ENCODE measurements around the gene IGFBPL1. TPM values are rescaled to one million over a fixed set of nuclear protein-coding genes. Genes with fewer than 3 reads are reported as not detected.

The IGFBPL1 gene
- total RNA-seq, 2 experiments from 2014 or later = not detected

DNA sequence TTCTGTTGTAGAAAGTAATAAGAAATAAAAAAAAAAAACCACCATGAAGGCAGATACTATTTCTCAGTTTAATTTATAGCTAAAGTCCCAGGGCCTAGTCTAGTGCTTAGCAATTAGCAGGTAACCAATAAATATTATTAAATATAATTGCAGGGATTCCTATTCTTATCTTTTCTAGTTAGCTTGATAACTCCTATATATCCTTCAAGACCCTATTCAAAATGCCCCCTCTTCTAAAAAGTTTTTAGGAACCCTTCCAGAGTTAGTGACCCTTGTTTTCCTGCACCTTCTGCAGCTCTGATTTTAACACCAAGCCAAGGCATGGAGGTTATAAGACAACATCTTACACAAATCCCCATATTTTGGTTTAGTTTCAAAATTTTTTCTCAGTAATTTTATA, 56.4 kb downstream of the IGFBPL1 start:
- Mint-ChIP-seq H3K27me3 (peaks cover 4% of the 10 kb centered on the region), H3K36me3 (no peaks in the 10 kb centered on the region), H3K9me3 (no peaks in the 10 kb centered on the region), H3K4me3 (no peak overlapping the region), H3K27ac (no peak overlapping the region), H3K4me1 (ENCODE audit: low read depth) (no peaks in the 10 kb centered on the region)
- DNase-seq = no peak
- CTCF ChIA-PET = no interaction called here
- intact Hi-C loops (cut with micrococcal nuclease) = loop anchor here (10.0 kb wide), 2 partner anchors 283 to 453 kb away; no protein-coding TSS in a partner anchor
- POLR2A ChIA-PET = no interaction called here

DNA sequence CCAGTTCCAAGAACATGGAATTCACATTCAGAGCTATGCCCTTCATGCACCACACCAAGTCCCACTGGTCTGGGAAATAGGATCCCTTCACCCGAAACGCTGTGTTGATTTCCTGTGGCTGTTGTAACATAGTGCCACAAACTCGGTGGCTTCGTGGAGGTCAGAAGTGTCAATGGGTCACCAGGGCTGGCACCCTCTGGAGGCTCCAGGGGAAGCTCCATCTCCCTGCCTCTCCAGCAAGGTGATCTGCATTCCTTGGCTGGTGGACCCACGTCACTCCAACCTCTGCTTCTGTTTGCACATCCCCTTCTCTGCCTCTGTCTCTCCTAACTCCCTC, 60.7 kb downstream of the IGFBPL1 start:
- no peak for DNase-seq
- ChIA-PET POLR2A (no interaction called here), CTCF (interaction anchor here (0.7 to 1.4 kb wide), 3 partner anchors 10 to 450 kb away, joined by 3 to 6 read pairs (median 3); no protein-coding TSS in a partner anchor)
- Mint-ChIP-seq H3K4me3 (no peak overlapping the region), H3K27ac (no peak overlapping the region), H3K4me1 (ENCODE audit: low read depth) (no peaks in the 10 kb centered on the region), H3K9me3 (no peaks in the 10 kb centered on the region), H3K36me3 (no peaks in the 10 kb centered on the region), H3K27me3 (no peaks in the 10 kb centered on the region)
- intact Hi-C loops (cut with micrococcal nuclease) = loop anchor here (10.0 kb wide), 2 partner anchors 279 to 449 kb away; no protein-coding TSS in a partner anchor

GRCh38 chr9:38362852-38363588, 61.2 kb downstream of the IGFBPL1 start:
- CTCF ChIA-PET = interaction anchor here (0.7 to 1.4 kb wide), 3 partner anchors 9 to 449 kb away, joined by 3 to 6 read pairs (median 3); no protein-coding TSS in a partner anchor
- POLR2A ChIA-PET = no interaction called here
- Mint-ChIP-seq H3K4me3 (peak overlapping the region; percentile 18), H3K36me3 (no peaks in the 10 kb centered on the region), H3K4me1 (ENCODE audit: low read depth) (no peaks in the 10 kb centered on the region), H3K9me3 (no peaks in the 10 kb centered on the region), H3K27ac (no peak overlapping the region), H3K27me3 (no peaks in the 10 kb centered on the region)
- intact Hi-C loops (cut with micrococcal nuclease) = loop anchor here (10.0 kb wide), 2 partner anchors 278 to 448 kb away; no protein-coding TSS in a partner anchor
- peak; percentile 19 for DNase-seq

DNA sequence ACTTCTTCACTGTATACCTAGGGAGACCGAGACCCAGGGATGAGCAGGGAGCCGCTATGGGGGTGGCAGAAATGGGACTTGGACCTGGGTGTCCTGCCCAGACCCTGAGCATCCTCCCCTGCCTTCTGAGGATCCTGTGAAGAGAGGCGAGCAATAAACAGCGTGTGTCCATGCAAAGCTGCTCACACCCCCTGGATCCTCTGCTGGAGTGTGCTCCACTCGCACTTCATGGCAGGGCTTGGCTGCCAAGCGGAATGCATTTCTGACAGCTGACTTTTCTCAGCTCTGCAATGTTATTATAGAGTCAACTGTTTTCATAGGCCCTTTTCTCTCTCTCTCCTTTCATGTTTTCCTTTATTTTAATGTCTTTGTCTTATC, 62.8 kb downstream of the IGFBPL1 start:
- Mint-ChIP-seq H3K27ac (no peak overlapping the region), H3K27me3 (no peaks in the 10 kb centered on the region), H3K9me3 (no peaks in the 10 kb centered on the region), H3K36me3 (no peaks in the 10 kb centered on the region), H3K4me1 (ENCODE audit: low read depth) (no peaks in the 10 kb centered on the region), H3K4me3 (no peak overlapping the region)
- intact Hi-C loops (cut with micrococcal nuclease) = loop anchor here (10.0 kb wide), 2 partner anchors 277 to 447 kb away; no protein-coding TSS in a partner anchor
- DNase-seq = no peak
- POLR2A ChIA-PET = no interaction called here
- CTCF ChIA-PET = no interaction called here

DNA sequence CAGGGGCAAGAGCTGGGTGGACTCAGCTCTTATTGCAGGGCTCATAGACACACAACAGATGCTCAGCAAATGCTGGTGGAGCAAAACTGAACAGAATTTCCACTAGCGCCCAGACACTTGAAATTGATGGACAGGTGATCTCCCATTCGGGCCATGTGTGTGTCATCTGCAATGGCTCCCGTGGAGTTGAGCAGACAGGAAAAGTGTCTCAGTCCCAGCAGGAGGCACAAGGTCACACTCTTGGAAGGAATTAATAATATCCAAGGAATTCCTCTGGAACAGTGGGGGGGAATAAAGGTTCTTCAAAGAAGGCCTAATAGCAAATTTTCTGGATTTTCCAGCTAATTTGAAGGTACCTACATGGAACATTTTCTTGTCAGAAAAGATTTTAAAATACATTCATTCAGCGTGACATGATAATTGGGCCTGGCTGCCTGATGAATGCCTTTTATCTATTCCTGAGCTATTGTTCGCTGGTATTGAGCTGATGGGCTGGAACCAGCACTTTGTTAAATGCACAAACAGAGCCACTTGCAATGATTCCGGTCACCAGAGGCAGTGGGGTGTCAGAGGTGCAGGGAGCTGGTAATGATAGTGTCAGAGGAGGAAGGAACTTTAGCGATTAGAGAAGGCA, 63.3 kb downstream of the IGFBPL1 start:
- H3K27me3 Mint-ChIP-seq = no peaks in the 10 kb centered on the region
- no peak overlapping the region for H3K4me3 Mint-ChIP-seq
- H3K9me3 Mint-ChIP-seq = no peaks in the 10 kb centered on the region
- no peaks in the 10 kb centered on the region for H3K4me1 Mint-ChIP-seq (ENCODE audit: low read depth)
- intact Hi-C loops (cut with micrococcal nuclease) = loop anchor here (10.0 kb wide), 2 partner anchors 276 to 446 kb away; no protein-coding TSS in a partner anchor
- H3K27ac Mint-ChIP-seq = no peak overlapping the region
- CTCF ChIA-PET = interaction anchor here (0.6 kb wide), 1 partner anchor 731 kb away, joined by 4 read pairs; no protein-coding TSS in a partner anchor
- POLR2A ChIA-PET = no interaction called here
- DNase-seq = no peak
- H3K36me3 Mint-ChIP-seq = no peaks in the 10 kb centered on the region

- no peak overlapping the region for H3K4me3 Mint-ChIP-seq
- CTCF ChIA-PET = no interaction called here
- POLR2A ChIA-PET = no interaction called here
- H3K4me1 Mint-ChIP-seq (ENCODE audit: low read depth) = no peaks in the 10 kb centered on the region
- H3K27ac Mint-ChIP-seq = no peak overlapping the region
- no peaks in the 10 kb centered on the region for H3K9me3 Mint-ChIP-seq
- H3K27me3 Mint-ChIP-seq = no peaks in the 10 kb centered on the region
- intact Hi-C loops (cut with micrococcal nuclease) = loop anchor here (10.0 kb wide), 2 partner anchors 275 to 445 kb away; no protein-coding TSS in a partner anchor
- DNase-seq = no peak
- H3K36me3 Mint-ChIP-seq = no peaks in the 10 kb centered on the region
Measured at GRCh38 chr9:38359689-38360385, 64.4 kb downstream of the IGFBPL1 start.

DNA sequence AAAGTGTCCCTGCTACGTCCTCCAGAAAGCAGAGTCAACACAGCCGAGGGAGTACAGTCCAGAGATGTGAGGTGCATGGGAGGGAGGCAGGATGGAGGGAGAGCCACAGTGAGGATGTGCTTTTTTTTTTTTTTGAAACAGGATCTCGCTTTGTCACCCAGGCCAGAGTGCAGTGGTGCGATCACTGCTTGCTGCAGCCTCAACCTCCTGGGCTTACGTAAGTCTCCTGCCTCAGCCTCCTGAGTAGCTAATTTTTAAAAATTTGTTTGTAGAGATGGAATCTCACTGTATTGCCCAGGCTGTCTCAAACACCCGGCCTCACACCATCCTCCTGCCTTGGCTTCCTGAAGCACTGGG, 65.0 kb downstream of the IGFBPL1 start:
- no peaks in the 10 kb centered on the region for H3K9me3 Mint-ChIP-seq
- intact Hi-C loops (cut with micrococcal nuclease) = no loop called here
- H3K4me3 Mint-ChIP-seq = no peak overlapping the region
- no peaks in the 10 kb centered on the region for H3K36me3 Mint-ChIP-seq
- H3K4me1 Mint-ChIP-seq (ENCODE audit: low read depth) = no peaks in the 10 kb centered on the region
- CTCF ChIA-PET = no interaction called here
- H3K27me3 Mint-ChIP-seq = no peaks in the 10 kb centered on the region
- POLR2A ChIA-PET = no interaction called here
- H3K27ac Mint-ChIP-seq = no peak overlapping the region
- no peak for DNase-seq

DNA sequence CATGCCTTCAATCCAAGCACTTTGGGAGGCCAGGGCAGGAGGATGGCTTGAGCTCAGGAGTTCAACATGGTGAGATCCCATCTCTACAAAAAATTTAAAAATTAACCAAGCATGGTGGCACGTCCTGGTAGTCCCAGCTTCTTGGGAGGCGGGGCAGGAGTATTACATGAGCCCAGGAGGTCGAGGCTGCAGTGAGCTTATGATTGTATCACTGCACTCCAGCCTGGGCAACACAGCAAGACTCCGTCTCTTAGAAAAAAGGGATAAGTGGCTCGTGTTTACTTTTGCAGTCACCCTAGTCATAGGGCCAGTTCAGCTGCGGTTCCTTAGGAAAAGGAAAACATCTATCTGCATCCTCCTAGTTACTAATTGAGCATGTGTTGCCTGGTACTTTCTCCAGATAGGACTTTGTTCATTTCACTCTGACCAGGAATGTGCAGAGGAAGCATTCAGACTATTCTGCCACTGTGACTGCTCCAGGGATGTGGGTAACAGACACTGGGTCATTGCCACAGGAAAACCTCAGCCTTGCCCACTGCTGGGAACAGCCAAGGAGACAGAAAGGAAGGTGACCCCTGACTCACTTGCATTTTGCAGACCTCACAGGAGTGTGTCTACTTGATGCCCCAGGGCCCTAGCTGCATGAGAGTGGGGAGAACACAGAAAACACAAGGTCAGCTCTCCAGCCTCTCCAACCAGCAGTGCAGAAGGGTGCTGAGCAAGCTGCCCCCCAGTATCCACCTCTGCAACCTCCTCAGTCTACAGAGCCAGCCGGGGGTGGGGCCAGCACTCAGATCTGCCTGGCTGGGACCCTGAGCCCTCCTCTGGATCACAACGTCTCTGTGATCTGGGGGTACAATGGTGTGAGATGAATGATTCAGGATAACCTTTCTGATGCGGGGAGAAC, 65.6 kb downstream of the IGFBPL1 start:
- POLR2A ChIA-PET = no interaction called here
- DNase-seq = no peak
- Mint-ChIP-seq H3K27me3 (no peaks in the 10 kb centered on the region), H3K4me3 (no peak overlapping the region), H3K27ac (no peak overlapping the region), H3K9me3 (no peaks in the 10 kb centered on the region), H3K36me3 (no peaks in the 10 kb centered on the region), H3K4me1 (ENCODE audit: low read depth) (no peaks in the 10 kb centered on the region)
- intact Hi-C loops (cut with micrococcal nuclease) = no loop called here
- CTCF ChIA-PET = no interaction called here

DNA sequence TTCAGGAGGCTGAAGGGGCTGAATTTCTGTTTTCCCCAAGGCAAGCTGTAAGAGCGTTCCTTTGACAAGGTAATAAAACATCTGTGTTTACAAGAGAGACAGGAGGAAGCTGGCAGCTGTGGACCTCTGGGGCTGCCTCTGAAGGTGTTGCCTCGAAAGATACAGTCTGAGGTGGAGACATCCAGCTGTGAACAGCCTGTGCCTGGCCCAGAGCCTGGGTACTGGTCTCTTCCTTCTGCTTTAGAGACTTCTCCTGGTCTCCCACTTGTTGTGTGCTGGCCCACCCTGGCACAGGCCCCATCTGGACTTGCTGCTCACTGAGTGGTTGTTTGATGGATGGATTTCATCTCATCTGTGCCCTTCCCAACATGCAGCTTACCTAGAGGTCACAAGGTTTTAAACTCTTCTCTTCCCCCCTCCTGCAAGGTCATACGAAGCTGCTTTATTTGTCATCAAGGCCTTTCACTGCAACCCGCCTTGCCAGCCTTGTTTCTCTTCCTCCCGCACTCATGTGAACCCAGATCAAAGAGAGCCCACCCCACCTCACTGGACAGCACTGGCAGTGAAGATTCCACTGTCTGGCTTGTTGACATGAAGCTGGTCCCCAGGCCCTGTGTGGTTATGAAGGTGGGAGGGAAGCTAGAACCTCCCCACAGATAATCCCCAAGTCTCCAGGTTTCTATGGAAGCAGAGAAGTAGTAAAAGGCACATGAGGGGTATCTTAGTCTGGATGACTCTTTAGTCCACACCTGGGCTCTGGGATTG, 66.7 kb downstream of the IGFBPL1 start:
- no peaks in the 10 kb centered on the region for H3K36me3 Mint-ChIP-seq
- no peak overlapping the region for H3K4me3 Mint-ChIP-seq
- H3K27me3 Mint-ChIP-seq = no peaks in the 10 kb centered on the region
- no peaks in the 10 kb centered on the region for H3K9me3 Mint-ChIP-seq
- ChIA-PET CTCF (no interaction called here), POLR2A (no interaction called here)
- no peaks in the 10 kb centered on the region for H3K4me1 Mint-ChIP-seq (ENCODE audit: low read depth)
- no peak for DNase-seq
- intact Hi-C loops (cut with micrococcal nuclease) = no loop called here
- H3K27ac Mint-ChIP-seq = no peak overlapping the region

- CTCF ChIA-PET = no interaction called here
- no peaks in the 10 kb centered on the region for H3K9me3 Mint-ChIP-seq
- DNase-seq = no peak
- H3K4me1 Mint-ChIP-seq (ENCODE audit: low read depth) = no peaks in the 10 kb centered on the region
- intact Hi-C loops (cut with micrococcal nuclease) = no loop called here
- no peak overlapping the region for H3K27ac Mint-ChIP-seq
- no peaks in the 10 kb centered on the region for H3K36me3 Mint-ChIP-seq
- no peaks in the 10 kb centered on the region for H3K27me3 Mint-ChIP-seq
- no peak overlapping the region for H3K4me3 Mint-ChIP-seq
- POLR2A ChIA-PET = no interaction called here
Measured at GRCh38 chr9:38356851-38357250, 67.4 kb downstream of the IGFBPL1 start.
